Muscle layer of colon (tissue), 2 donors: ENCODE results near the gene M1AP.

Source experiments
- H3K27ac ChIP-seq: one replicate; pipeline ENCODE4 v1.7.0; 2013; ENCODE audit warnings: low read depth, mild to moderate bottlenecking, low read length, moderate library complexity
- H3K27me3 ChIP-seq, 2 donors: one replicate each; pipeline ENCODE4 v1.7.0; 2013; ENCODE audit warnings: low read length in 2 of 2, mild to moderate bottlenecking in 2 of 2; ENCODE audit not compliant: insufficient read depth in 2 of 2, control insufficient read depth in 1 of 2
- H3K36me3 ChIP-seq: one replicate; pipeline ENCODE4 v1.7.0; 2013; ENCODE audit warnings: mild to moderate bottlenecking, low read length; ENCODE audit not compliant: insufficient read depth
- H3K4me1 ChIP-seq: one replicate; pipeline ENCODE4 v1.7.0; 2013; ENCODE audit warnings: mild to moderate bottlenecking, low read length; ENCODE audit not compliant: insufficient read depth
- H3K4me3 ChIP-seq, 2 donors: one replicate each; pipeline ENCODE4 v1.7.0; 2013; ENCODE audit warnings: low read length in 2 of 2, low read depth in 1 of 2, mild to moderate bottlenecking in 1 of 2, moderate library complexity in 1 of 2
- H3K9ac ChIP-seq: one replicate; pipeline ENCODE4 v1.7.0; 2013; ENCODE audit warnings: low read length
- H3K9me3 ChIP-seq: one replicate; pipeline ENCODE4 v1.7.0; 2013; ENCODE audit warnings: mild to moderate bottlenecking, low read length
- donor health status: abdominal sarcoma.
- donor health status: Adenocarcinoma of cecum.

M1AP gene, protein sequence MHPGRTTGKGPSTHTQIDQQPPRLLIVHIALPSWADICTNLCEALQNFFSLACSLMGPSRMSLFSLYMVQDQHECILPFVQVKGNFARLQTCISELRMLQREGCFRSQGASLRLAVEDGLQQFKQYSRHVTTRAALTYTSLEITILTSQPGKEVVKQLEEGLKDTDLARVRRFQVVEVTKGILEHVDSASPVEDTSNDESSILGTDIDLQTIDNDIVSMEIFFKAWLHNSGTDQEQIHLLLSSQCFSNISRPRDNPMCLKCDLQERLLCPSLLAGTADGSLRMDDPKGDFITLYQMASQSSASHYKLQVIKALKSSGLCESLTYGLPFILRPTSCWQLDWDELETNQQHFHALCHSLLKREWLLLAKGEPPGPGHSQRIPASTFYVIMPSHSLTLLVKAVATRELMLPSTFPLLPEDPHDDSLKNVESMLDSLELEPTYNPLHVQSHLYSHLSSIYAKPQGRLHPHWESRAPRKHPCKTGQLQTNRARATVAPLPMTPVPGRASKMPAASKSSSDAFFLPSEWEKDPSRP

DNA sequence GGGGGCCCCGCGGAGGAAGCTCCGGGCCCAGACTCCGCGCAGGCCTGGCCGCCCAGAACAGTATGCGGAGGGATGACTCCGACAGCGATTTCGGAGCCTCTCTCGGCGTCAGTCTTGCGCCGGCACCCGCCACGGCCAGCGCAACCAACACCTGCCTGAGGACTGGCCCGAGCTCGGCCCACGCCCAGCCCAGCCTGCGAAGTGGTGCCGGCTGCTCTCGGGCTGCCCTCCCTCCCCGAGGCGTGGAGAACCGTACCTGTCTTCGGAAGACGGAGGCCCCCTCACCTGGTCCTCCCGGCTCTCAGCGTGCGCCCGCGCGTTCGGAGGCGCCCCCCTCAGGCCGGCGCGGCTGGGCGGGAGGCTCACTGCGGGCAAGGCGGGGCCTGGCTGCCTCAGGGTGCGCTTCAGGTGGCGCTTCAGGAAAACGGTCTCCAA, at the start of gene M1AP:
M1AP (minus strand) TSS at position 322 of the 435 bp plus-strand sequence. CDS start 8,055 bp downstream, outside the sequence.
- H3K27me3 ChIP-seq = peaks cover 12 to 21% of the 10 kb centered on the region in 2 donors
- H3K36me3 ChIP-seq = no peaks in the 10 kb centered on the region
- no peak within 1 kb of the TSS for H3K9ac ChIP-seq
- no peaks in the 10 kb centered on the region for H3K9me3 ChIP-seq
- H3K4me1 ChIP-seq = no peaks in the 10 kb centered on the region
- no peak within 1 kb of the TSS for H3K27ac ChIP-seq
- H3K4me3 ChIP-seq = no peak within 1 kb of the TSS

DNA sequence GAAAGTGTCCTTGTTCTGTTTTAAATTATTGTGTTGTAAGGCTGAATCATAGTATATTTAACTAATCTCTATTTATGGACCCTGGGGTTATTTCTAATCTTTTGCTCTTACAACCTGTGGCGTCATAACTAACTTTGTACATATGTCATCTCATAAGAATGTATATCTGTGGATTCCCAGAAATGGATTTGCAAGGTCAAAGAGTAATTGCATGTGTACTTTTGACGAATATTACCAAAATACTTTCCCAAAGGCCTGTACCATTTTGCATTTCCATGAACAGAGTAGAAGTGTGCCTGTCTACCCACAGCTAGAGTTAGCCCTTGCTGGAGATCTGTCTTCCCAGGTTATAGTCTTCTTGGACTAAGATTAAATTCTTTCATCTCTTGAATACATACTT, 48.7 kb upstream of the M1AP start:
- no peaks in the 10 kb centered on the region for H3K36me3 ChIP-seq
- no peak overlapping the region for H3K4me3 ChIP-seq
- no peak overlapping the region for H3K9ac ChIP-seq
- H3K9me3 ChIP-seq = no peaks in the 10 kb centered on the region
- H3K4me1 ChIP-seq = no peaks in the 10 kb centered on the region
- H3K27me3 ChIP-seq = no peaks in the 10 kb centered on the region
- H3K27ac ChIP-seq = no peak overlapping the region

DNA sequence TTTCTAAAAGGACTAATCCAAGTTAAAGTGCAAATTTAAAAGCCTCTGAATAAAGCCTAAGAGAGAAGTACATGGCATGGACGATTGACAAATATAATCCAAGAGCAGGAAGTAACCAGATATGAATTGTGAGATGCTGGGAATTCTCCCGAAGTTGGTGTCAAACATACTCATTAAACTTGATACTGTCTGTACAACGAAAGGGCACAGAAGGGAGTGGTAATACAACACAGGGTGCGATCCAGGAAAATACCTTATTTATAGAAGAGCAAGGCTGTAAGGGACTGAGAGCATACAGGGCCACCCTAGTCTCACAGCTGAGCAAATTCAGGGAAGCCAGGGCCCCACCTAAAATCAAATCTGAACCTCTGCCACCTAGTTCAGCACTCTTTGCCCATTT, 47.5 kb upstream of the M1AP start:
- Histone ChIP-seq H3K9me3 (no peaks in the 10 kb centered on the region), H3K4me1 (no peaks in the 10 kb centered on the region), H3K4me3 (no peak overlapping the region), H3K27ac (no peak overlapping the region), H3K27me3 (no peaks in the 10 kb centered on the region), H3K36me3 (no peaks in the 10 kb centered on the region), H3K9ac (no peak overlapping the region)

DNA sequence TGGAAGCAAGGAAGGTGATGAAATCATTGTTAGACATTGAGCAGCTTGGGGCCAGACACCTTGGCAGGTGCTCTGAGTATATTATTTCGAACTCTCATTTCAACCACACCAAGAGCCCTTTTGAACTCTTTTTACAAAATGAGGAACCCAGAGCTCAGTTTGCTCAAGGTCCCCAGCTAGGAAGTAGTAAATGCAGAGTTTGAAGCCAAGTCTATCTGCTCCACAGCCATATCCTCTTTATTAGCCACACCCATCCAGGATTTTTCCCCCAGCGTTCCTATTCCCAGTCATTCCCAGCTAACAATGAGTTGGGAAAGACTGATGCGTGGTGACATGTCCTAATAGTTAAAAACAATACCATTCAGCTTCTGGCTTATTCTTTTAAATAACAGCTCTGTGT, 46.2 kb upstream of the M1AP start:
- Histone ChIP-seq H3K9me3 (no peaks in the 10 kb centered on the region), H3K36me3 (no peaks in the 10 kb centered on the region), H3K9ac (no peak overlapping the region), H3K4me3 (no peak overlapping the region), H3K4me1 (no peaks in the 10 kb centered on the region), H3K27me3 (peaks cover 0 to 6% of the 10 kb centered on the region in 2 donors), H3K27ac (no peak overlapping the region)

DNA sequence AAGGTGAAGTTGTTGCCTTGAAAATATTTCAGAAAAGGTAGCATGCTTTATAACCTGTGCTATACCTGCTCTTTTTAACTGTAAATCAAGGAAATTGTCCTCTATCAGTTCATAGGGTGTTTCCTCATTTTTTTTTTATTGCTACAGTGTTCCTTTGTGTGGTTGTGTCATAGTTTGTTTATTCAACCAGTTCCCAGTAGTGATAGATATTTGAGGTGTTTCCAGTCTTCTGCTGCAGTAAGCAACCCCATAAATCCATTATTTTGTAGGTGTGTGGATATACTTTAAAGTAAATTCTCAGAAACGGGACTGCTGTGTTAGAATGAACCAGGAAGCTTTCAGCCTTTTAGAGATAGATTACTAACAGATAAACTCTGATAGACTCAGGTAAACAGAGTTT, 45.5 kb upstream of the M1AP start:
- Histone ChIP-seq H3K9me3 (no peaks in the 10 kb centered on the region), H3K9ac (no peak overlapping the region), H3K27ac (no peak overlapping the region), H3K4me3 (no peak overlapping the region), H3K36me3 (no peaks in the 10 kb centered on the region), H3K27me3 (peaks cover 0 to 6% of the 10 kb centered on the region in 2 donors), H3K4me1 (no peaks in the 10 kb centered on the region)

DNA sequence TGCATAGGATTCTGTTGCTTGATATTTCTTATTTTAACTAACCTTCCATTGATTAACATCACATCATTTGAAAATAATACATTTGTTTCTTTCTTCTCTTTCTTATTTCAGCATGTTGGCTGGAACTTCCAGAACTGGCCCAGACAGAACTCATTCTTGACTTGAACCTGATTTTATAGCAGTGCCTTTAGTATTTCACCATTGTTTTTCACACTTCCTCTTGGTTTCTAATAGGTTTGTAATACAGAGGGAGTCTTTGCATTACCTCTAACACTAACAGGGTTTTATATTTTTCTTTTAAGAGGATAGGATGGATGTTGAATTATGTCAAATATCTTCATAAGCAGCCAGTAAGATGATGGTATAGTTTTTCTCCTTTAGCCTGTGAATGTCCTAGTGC, 45.1 kb upstream of the M1AP start:
- Histone ChIP-seq H3K4me3 (no peak overlapping the region), H3K4me1 (no peaks in the 10 kb centered on the region), H3K9ac (no peak overlapping the region), H3K36me3 (no peaks in the 10 kb centered on the region), H3K9me3 (no peaks in the 10 kb centered on the region), H3K27ac (no peak overlapping the region), H3K27me3 (peaks cover 0 to 6% of the 10 kb centered on the region in 2 donors)

DNA sequence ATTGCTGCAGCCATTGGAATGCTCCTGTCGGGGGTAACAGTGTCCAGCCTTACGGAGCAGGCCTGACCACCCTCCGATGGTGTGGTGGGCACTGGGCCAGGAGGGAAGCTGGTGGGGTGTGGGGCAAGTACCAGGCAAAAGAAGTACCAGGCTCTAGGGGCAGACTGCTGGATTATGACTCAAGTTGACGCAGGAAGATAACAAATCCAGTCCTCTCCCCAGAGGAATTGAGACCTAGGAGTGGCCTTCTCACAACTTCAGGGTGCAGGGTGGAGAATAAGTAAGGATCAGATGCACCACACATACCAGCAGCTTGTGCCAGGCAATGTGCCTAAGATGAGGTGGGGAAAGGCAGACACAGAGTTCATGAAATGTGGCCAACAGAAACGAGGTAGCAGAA, 43.8 kb upstream of the M1AP start:
- no peak overlapping the region for H3K4me3 ChIP-seq
- H3K27ac ChIP-seq = no peak overlapping the region
- H3K4me1 ChIP-seq = no peaks in the 10 kb centered on the region
- peaks cover 0 to 6% of the 10 kb centered on the region in 2 donors for H3K27me3 ChIP-seq
- no peak overlapping the region for H3K9ac ChIP-seq
- no peaks in the 10 kb centered on the region for H3K9me3 ChIP-seq
- no peaks in the 10 kb centered on the region for H3K36me3 ChIP-seq

DNA sequence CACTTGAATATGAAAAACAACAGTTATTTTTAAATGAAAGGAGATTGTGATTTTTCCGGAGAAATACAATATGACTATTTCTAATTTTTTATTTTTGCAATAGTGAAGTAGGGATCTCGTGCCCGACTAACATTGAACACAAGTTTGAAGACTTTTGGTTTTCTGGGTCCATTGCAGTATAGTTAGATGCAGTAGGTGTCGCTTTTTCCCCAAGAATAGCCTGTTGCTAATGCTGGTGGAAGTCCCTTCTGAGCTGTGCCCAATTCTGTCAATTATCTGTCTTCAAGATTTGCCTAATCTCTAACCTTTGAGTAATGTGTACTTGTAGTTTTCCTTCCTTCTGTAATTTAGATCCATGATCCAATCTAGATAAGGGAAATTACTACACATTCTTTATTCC, 42.4 kb upstream of the M1AP start:
- Histone ChIP-seq H3K4me3 (no peak overlapping the region), H3K27ac (no peak overlapping the region), H3K36me3 (no peaks in the 10 kb centered on the region), H3K9ac (no peak overlapping the region), H3K27me3 (peaks cover 0 to 6% of the 10 kb centered on the region in 2 donors), H3K9me3 (no peaks in the 10 kb centered on the region), H3K4me1 (no peaks in the 10 kb centered on the region)

DNA sequence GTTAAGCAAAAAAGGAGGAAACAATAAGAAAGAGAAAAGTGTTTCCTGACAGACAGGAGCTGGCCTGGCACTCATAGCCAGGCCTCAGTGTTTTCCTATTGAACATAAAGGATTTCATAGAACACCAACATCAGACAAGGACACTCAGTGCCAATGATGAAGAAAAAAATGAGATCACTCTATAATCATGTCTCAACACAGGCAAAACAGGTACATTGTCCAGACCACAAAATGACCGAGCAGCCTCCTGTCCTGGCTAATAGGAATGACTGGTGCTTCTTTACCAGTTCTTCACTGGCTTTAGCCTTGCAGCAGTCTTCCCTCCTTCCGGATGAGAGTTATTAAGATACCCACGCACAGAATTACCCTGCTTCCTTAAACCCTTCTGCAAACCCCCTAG, 41.5 kb upstream of the M1AP start:
- no peaks in the 10 kb centered on the region for H3K4me1 ChIP-seq
- H3K9ac ChIP-seq = no peak overlapping the region
- no peaks in the 10 kb centered on the region for H3K36me3 ChIP-seq
- no peak overlapping the region for H3K27ac ChIP-seq
- H3K9me3 ChIP-seq = no peaks in the 10 kb centered on the region
- H3K4me3 ChIP-seq = no peak overlapping the region
- H3K27me3 ChIP-seq = peaks cover 0 to 6% of the 10 kb centered on the region in 2 donors

DNA sequence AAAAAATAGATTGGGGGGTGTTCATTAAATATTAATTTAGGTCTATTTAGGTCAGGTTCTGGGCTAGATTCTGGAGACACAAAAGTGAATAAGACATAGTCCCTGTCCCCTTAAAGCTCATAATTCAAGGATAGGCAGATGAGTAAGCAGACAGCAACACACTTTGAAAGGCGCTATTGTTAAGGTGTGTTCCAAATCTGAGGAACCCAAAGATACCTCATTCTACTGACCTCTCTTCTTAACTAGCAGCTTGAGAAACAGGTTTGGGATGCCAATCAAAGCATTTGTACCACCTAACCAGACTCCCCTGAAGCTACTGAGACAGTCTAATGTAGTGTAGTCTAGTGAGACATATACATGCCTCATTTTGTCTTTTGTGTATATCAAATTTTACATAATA, 40.8 kb upstream of the M1AP start:
- H3K9me3 ChIP-seq = no peaks in the 10 kb centered on the region
- H3K9ac ChIP-seq = no peak overlapping the region
- H3K4me3 ChIP-seq = no peak overlapping the region

DNA sequence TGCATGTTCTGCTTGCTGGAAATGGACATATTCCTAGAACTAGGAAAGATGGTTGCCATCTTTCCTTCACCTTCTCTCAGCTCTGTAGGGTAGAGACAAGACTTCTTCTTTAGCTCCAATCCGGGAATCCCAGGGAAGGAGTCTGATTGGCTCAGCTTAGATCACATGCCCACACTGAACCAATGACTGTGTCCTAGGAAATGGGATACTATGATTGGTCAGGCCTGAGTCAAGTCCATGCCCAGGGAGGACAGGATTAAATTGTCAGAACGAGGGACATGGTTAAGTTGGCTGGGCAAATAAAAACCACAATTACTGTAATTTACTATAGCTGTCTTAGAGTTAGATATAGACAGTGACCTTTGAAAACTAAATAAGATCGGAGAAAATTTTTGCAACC, 37.3 kb upstream of the M1AP start:
- Histone ChIP-seq H3K36me3 (no peaks in the 10 kb centered on the region), H3K4me3 (no peak overlapping the region), H3K9ac (no peak overlapping the region), H3K27ac (no peak overlapping the region), H3K9me3 (no peaks in the 10 kb centered on the region), H3K4me1 (no peaks in the 10 kb centered on the region), H3K27me3 (peaks cover 0 to 6% of the 10 kb centered on the region in 2 donors)

More for the DNA sequence above, 40.8 kb upstream of the M1AP start:
- H3K4me1 ChIP-seq = no peaks in the 10 kb centered on the region
- peaks cover 0 to 6% of the 10 kb centered on the region in 2 donors for H3K27me3 ChIP-seq
- no peaks in the 10 kb centered on the region for H3K36me3 ChIP-seq
- H3K27ac ChIP-seq = no peak overlapping the region

DNA sequence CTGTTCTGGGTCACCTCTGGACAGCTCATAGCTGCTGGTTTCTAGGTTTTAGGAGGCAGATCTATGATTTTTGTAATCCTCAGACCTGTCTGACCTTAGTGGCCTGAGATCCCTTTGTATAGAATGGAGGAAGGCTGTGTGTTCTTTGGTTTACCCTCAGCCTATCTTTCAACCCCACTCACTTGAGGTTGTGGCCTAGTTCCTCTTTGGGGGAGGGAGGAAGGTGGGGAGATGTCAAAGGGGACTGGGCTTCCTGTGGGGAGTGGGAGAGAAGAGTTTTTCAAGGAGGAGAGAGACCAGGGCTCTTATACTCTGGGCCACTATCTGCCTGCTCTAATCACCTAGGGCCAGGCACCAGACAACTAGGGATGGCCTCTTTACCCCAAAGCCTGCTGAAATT, 34.4 kb upstream of the M1AP start:
- Histone ChIP-seq H3K27ac (no peak overlapping the region), H3K4me1 (no peaks in the 10 kb centered on the region), H3K9ac (no peak overlapping the region), H3K9me3 (no peaks in the 10 kb centered on the region), H3K27me3 (no peaks in the 10 kb centered on the region), H3K4me3 (no peak overlapping the region), H3K36me3 (no peaks in the 10 kb centered on the region)
